NK-92 (cell line): ENCODE data around the gene KATNA1.
A peak's percentile ranks its signal among the peaks of the same experiment; 100 is the strongest.

Experiments used
- DNase-seq: peaks from one replicate; lab custom pipeline; 2025; ENCODE audit not compliant: unreplicated experiment; lab: John Stamatoyannopoulos, UW

KATNA1 gene

DNA sequence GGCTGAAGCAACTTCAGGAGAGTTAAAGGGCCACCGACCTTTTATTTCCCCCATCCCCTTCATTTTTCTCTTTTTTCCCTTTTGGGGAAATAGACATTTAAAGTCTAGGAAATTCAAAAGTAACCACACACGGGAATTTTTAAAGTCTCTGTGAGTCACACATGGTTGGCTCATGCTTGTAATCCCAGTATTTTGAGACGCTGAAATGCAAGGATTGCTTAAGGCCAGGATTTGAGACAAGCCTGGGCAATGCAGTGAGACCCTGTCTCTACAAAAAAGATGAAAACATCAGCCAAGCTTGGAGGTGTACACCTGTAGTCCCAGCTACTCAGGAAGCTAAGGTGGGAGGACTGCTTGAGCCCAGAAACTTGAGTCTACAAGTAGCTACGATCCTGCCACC is 34.2 kb downstream of the KATNA1 start:
- no peak for DNase-seq

DNA sequence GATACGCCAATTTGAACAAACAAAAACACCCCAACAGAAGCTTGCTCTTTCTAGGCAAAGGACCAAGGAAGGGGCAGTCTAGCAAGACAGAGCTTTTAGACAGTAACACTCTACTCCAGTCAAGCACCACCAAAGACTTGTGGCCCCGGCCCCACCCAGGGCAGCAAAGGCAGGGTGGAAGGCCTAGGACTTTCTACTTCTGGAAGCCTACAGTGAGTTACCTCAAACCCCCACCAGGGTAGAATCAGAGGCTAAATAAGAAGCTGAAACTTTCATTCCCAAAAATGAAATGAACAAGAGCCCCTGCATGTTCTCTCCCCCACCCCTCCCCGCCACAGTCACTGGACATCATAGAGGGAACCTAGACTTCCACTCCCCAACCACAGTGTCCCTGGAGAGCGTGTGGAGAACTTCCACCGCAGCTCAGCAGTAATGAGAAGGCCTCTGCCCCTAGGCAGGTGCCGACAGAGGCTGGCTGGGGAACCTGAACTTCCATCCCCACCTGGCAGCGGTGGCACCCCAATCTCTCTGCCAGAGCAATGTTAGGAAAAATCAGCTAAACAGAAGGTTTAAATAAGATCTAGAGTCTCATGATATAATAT is 40.0 kb downstream of the KATNA1 start:
- no peak for DNase-seq

DNA sequence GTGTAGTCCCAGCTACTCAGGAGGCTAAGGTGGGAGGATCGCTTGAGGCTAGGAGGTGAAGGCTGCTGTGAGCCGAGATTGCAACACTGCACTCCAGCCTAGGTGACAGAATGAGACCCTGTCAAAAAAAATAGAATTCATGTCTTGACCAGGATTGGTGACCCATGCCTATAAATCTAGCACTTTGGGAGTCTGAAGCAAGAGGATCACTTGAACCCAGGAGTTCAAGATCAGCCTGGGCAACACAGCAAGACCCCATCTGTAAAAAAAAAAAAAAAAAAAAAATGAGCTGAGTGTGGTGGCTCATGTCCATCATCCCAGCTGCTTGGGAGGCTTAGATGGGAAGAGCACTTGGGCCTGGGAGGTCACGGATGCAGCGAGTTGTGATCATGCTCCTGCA is 48.0 kb downstream of the KATNA1 start:
- no peak for DNase-seq

- no peak for DNase-seq
Measured at GRCh38 chr6:149593408-149593807, 55.1 kb downstream of the KATNA1 start.

DNA sequence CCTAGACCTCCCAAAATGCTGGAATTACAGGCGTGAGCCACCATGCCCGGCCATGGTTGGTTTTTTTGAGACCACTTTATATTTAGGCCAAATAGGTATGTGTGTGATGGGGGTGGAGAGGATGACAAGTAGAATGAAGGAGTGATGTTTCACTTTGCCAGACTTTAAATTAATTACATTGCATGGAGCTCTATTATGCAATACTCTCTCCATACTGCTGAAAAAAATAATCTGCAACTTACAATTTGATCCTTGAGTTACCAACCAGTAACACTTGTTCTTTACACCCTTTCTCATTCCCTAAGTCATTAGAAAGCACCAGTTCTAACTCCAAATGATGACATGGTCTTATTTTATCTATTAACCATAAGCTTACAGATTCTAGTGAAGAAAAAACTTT is 55.5 kb downstream of the KATNA1 start:
- no peak for DNase-seq

DNA sequence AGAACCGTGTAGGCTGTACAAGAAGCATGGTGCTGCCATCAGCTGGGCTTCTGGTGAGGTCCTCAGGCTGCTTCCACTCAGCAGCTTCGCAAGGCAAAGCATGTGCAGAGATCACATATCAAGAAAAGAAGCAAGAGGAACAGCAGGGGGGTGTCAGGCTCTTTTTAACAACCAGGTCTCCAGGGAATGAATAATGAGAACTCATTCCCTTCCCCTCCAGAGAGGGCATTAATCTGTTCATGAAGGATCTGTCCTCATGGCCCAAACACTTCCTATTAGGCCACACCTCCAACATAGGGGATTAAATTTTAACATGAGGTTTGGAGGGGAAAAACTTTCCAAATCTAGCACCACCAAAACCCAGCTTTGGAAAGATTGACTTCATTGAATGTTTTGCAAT is 62.4 kb downstream of the KATNA1 start:
- no peak for DNase-seq

- DNase-seq, result no peak
Measured at GRCh38 chr6:149581349-149581748, 67.2 kb downstream of the KATNA1 start.

GRCh38 chr6:149580880-149581279 is 67.6 kb downstream of the KATNA1 start:
- DNase-seq, result no peak

- DNase-seq, result no peak
Measured at GRCh38 chr6:149567945-149568585, 80.4 kb downstream of the KATNA1 start.

- no peak for DNase-seq
Measured at GRCh38 chr6:149567194-149567586, 81.3 kb downstream of the KATNA1 start.

- no peak for DNase-seq
Measured at GRCh38 chr6:149566410-149567193, 81.9 kb downstream of the KATNA1 start.

DNA sequence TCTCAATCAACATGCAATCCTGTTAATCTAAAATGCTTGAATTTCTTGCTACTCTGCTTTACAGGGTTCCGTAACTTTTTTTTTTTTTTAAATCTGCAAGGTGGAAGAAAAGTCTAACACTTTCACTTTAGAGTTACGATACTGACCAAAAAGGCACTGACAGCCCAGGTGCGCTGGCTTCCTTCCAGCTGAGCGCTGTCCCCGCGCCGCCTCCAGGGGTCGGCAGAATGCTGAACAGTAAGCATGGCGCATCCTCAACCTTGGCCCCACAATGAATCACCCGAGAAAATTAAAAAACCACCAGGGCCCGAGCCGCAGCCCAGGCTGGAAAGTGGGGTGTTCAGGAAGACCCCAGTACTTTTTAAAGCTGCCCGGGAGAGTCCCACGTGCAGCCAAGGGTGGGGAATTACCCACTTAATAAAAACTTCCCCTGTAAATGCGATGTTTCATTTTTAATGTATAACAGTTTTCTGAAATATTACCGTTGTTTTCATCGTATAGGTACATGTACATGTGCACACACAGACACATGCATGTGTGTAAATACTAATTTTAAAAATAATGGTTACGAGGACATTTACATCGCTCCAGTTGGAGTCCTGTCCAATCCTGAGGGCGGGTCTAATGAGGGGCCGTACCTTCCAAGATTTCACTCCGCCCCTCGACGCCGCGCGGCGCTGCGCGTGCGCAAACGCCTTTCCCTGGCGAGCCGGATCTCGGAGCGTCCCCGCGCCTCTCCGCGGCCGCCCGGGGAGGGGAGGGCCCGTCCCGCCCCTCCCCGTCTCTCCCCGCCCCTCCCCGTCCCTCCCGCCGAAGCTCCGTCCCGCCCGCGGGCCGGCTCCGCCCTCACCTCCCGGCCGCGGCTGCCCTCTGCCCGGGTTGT is 82.7 kb downstream of the KATNA1 start, which contains the start of gene GINM1:
TSS of gene GINM1 (plus strand) at position 849 of the 883 bp plus-strand sequence. CDS start 40 bp downstream, outside the sequence.
- DNase-seq, result peak; percentile 41

- no peak for DNase-seq
Measured at GRCh38 chr6:149563928-149564325, 84.6 kb downstream of the KATNA1 start.

DNA sequence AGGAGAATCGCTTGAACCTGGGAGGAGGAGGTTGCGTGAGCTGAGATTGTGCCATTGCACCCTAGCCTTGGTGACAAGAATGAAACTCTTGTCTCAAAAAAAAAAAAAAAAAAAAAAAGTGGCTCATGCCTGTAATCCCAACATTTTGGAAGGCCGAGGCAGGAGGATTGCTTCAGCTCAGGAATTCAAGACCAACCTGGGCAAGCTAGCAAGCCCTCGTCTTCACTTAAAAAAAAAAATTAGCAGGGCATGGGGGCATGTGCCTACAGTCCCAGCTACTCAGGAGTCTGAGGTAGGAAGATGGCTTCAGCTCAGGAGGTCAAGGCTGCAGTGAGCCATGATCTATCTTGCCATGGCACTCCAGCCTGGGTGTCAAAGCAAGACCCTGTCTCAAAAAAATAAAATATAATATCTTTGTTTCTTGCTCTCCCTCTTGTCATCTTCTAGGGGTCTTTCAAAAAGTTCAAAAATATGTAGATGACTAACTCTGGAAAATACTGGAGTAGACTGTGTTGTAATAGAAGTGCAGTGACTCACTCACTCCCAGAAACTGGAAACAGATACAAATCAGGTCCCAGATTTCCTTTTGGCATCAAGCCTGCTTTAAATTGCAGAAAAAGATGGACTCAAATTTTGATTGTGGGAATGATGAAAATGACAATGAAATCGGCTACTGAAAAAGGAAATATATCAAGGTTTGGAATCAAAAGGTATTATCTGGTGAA is 85.1 kb downstream of the KATNA1 start:
- DNase-seq, result no peak

DNA sequence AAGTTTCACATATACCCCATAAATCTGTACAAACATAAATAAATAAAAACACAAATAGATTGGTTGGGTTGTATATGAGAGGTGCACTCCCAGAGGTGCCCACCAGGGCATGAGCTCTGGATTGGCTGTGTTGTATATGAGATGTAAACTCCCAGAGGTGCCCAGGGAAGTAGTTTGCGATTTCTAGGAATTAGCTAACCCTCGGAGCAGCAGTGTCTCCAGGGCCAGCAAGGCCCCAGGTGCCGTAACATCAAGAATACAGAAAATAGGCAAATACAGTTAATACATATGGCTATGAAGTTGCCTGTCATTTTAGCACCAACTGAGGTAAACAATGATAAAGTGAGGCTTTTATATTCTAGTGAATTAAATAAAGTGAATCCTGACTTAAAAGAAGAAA is 87.8 kb downstream of the KATNA1 start:
- DNase-seq, result no peak

DNA sequence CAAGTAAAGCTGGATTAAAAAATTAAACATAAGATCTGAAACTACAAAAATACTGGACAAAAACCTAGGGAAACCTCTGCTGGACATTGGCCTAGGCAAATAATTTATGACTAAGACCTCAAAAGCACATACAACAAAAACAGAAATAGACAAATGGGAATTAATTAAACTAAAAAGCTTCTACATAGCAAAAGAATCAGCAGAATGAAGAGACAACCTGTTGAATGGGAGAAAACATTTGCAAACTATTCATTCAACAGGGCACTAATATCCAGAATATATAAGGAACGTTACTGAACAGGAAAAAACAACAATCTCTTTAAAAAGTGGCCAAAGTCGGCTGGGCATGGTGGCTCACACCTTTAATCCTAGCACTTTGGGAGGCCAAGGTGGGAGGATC is 89.1 kb downstream of the KATNA1 start:
- DNase-seq, result no peak

GRCh38 chr6:149558029-149558428 is 90.5 kb downstream of the KATNA1 start:
- DNase-seq, result no peak

GRCh38 chr6:149551920-149552319 is 96.6 kb downstream of the KATNA1 start:
- DNase-seq, result no peak

DNA sequence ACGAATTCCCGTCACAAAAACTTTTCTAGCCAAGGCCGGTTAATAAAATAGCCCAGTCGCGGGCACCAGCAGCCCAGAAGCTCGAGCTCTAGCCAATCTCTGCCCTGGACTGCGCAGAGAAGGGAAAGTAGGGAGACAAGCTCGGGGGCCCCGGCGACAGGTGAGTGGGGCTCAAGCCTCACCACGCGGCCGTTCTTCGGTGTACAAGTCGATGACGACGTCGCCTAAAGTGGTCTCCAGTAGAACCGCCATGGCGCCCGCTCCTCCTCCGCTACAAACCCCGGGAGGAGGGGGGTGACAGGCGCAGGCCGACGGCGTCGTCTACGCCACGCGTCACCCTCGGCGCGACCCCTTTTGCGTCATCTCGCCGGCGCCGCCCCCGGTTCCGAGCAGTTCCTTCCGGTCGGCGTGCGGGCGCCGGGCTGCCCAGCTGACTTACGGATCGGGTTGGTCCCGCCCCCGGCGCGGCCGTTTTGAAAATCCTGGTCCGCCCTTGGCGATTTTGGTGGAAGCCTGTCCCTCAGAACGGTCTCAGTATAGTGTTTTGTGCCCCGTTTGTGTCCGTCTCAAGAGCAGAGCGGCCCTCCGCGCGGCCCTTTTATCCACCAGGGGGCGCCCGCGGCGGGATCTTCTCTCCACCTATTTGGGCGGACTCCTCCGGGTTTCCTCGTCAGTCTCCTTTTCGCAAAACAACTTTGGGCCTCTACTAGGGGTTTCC is 102.6 kb downstream of the KATNA1 start, which contains the start of gene PPIL4:
TSS of gene PPIL4 (minus strand) at position 290 of the 718 bp plus-strand sequence. CDS start at position 252, 38 bp downstream.
- DNase-seq, result peak; percentile 79
